IMR-90 (cell line): Measurements from ENCODE around the gene FTCDNL1. TPM values are rescaled to one million over a fixed set of nuclear protein-coding genes. Genes with fewer than 3 reads are reported as not detected.

Experiments
- ATAC-seq: fragments of 200-7000 bp; cut with Tn5 transposase; 2 replicates; pipeline ENCODE4 v1.9.1; 2020; ENCODE audit warnings: low read depth, mild to moderate bottlenecking, moderate library complexity
- BruUV-seq: library from RNA; stranded (reverse); fragments of 400-500 nt; replicated peaks from 2 replicates; lab custom pipeline; 2021; lab: Mats Ljungman, UMichigan
- CTCF ChIA-PET: fragments of 300-600 bp; formaldehyde crosslinking; extraction: SDS; loops from one replicate; lab custom pipeline; 2021; ENCODE audit warnings: antibody characterized with exemption; lab: Yijun Ruan, JAX
- POLR2A ChIA-PET: fragments of 300-600 bp; sonication (Branson Sonifier 250); formaldehyde crosslinking; loops from one replicate; lab custom pipeline; 2022; ENCODE audit warnings: antibody characterized with exemption; ENCODE audit not compliant: unreplicated experiment; lab: Charles Lee
- DNase-seq: peaks from one replicate; pipeline ENCODE4 v3.0.0; 2013
- H2AFZ ChIP-seq: replicated peaks from 2 replicates; pipeline ENCODE3; 2013; ENCODE audit warnings: low read length, mild to moderate bottlenecking; ENCODE audit not compliant: poor library complexity
- H2AK5ac ChIP-seq: 2 replicates; pipeline ENCODE4 v1.6.1; 2013; ENCODE audit warnings: low read depth, low read length, inconsistent platforms
- H2AK9ac ChIP-seq: replicated peaks from 2 replicates; pipeline ENCODE3; 2013; ENCODE audit warnings: mild to moderate bottlenecking, low read depth, low read length, moderate library complexity; ENCODE audit not compliant: poor library complexity
- H2BK120ac ChIP-seq: 2 replicates; pipeline ENCODE4 v1.6.1; 2013; ENCODE audit warnings: low read depth, low read length, inconsistent platforms
- H2BK15ac ChIP-seq: 3 replicates; pipeline ENCODE4 v1.6.1; 2013; ENCODE audit warnings: low read depth, low read length, inconsistent platforms
- H2BK20ac ChIP-seq: 2 replicates; pipeline ENCODE4 v1.6.1; 2013; ENCODE audit warnings: low read depth, mild to moderate bottlenecking, inconsistent platforms, low read length, moderate library complexity
- H2BK5ac ChIP-seq: 2 replicates; pipeline ENCODE4 v1.6.1; 2013; ENCODE audit warnings: mild to moderate bottlenecking, low read depth, low read length, inconsistent platforms; ENCODE audit not compliant: poor library complexity, severe bottlenecking
- H3K14ac ChIP-seq: replicated peaks from 2 replicates; pipeline ENCODE4 v1.6.1; 2013; ENCODE audit warnings: low read depth, low read length, inconsistent platforms
- H3K18ac ChIP-seq: 2 replicates; pipeline ENCODE4 v1.6.1; 2013; ENCODE audit warnings: low read depth, low read length, control low read depth
- H3K23ac ChIP-seq: 2 replicates; pipeline ENCODE4 v1.6.1; 2013; ENCODE audit warnings: low read depth, low read length, inconsistent platforms
- H3K27ac ChIP-seq: 2 replicates; pipeline ENCODE4 v1.5.1; 2013; ENCODE audit warnings: mild to moderate bottlenecking, control low read depth, low read length; ENCODE audit not compliant: insufficient read depth
- H3K27me3 ChIP-seq: 2 replicates; pipeline ENCODE4 v1.6.1; 2013; ENCODE audit warnings: low read length; ENCODE audit not compliant: control insufficient read depth, insufficient read depth
- H3K36me3 ChIP-seq: 2 replicates; pipeline ENCODE4 v1.6.1; 2013; ENCODE audit warnings: low read length, mixed read lengths; ENCODE audit not compliant: control insufficient read depth, insufficient read depth
- H3K4ac ChIP-seq: 2 replicates; pipeline ENCODE4 v1.6.1; 2013; ENCODE audit warnings: low read depth, low read length, inconsistent platforms
- H3K4me1 ChIP-seq: 2 replicates; pipeline ENCODE4 v1.6.1; 2013; ENCODE audit warnings: low read length, mixed read lengths; ENCODE audit not compliant: control insufficient read depth, insufficient read depth
- H3K4me2 ChIP-seq: 2 replicates; pipeline ENCODE4 v1.6.1; 2013; ENCODE audit warnings: low read depth, mild to moderate bottlenecking, control low read depth, low read length, moderate library complexity
- H3K4me3 ChIP-seq: 2 replicates; pipeline ENCODE4 v1.5.1; 2013; ENCODE audit warnings: low read depth, mild to moderate bottlenecking, control low read depth, low read length, moderate library complexity; ENCODE audit not compliant: insufficient read depth
- H3K56ac ChIP-seq: 2 replicates; pipeline ENCODE4 v1.6.1; 2013; ENCODE audit warnings: low read length, inconsistent platforms; ENCODE audit not compliant: insufficient read depth; ENCODE audit errors: extremely low read depth
- H3K79me1 ChIP-seq, 2 experiments: 2 replicates each; pipeline ENCODE4 v1.6.1; 2013; ENCODE audit warnings: low read length in 2 of 2, inconsistent platforms in 1 of 2, low read depth in 1 of 2
- H3K9ac ChIP-seq: 2 replicates; pipeline ENCODE4 v1.6.1; 2013; ENCODE audit warnings: low read depth, low read length, control low read depth
- H3K9me1 ChIP-seq: 2 replicates; pipeline ENCODE4 v1.6.1; 2013; ENCODE audit warnings: low read length, inconsistent platforms; ENCODE audit not compliant: insufficient read depth
- H3K9me3 ChIP-seq: 2 replicates; pipeline ENCODE4 v1.6.1; 2013; ENCODE audit warnings: low read length; ENCODE audit not compliant: control insufficient read depth, insufficient read depth
- H4K20me1 ChIP-seq: 2 replicates; pipeline ENCODE4 v1.6.1; 2013; ENCODE audit warnings: low read length, inconsistent platforms; ENCODE audit not compliant: insufficient read depth
- H4K5ac ChIP-seq: 2 replicates; pipeline ENCODE4 v1.6.1; 2013; ENCODE audit warnings: mild to moderate bottlenecking, low read depth, low read length, control low read depth
- H4K8ac ChIP-seq, 2 experiments: 2 replicates each; pipeline ENCODE4 v1.6.1; 2013; ENCODE audit warnings: low read depth in 2 of 2, low read length in 2 of 2, control low read depth in 1 of 2, inconsistent platforms in 1 of 2
- H4K91ac ChIP-seq: 2 replicates; pipeline ENCODE4 v1.6.1; 2013; ENCODE audit warnings: low read depth, low read length, inconsistent platforms; ENCODE audit not compliant: insufficient read depth
- BHLHE40 ChIP-seq: fragments of 150-350 bp; IDR thresholded peaks from 2 replicates; pipeline ENCODE4 v1.6.1; 2016; ENCODE audit warnings: mild to moderate bottlenecking, low read depth, low read length
- CEBPB ChIP-seq: IDR thresholded peaks from 2 replicates; pipeline ENCODE4 v1.6.1; 2012; ENCODE audit warnings: low read depth, low read length, improper control_type of control experiment
- ELK1 ChIP-seq: fragments of 150-350 bp; IDR thresholded peaks from 2 replicates; pipeline ENCODE4 v1.6.1; 2016; ENCODE audit warnings: low read depth, mild to moderate bottlenecking, low read length, moderate library complexity, borderline replicate concordance
- FOS ChIP-seq: fragments of 150-350 bp; IDR thresholded peaks from 2 replicates; pipeline ENCODE4 v1.6.1; 2016; ENCODE audit warnings: low read depth, low read length
- MXI1 ChIP-seq: IDR thresholded peaks from 2 replicates; pipeline ENCODE4 v1.6.1; 2012; ENCODE audit warnings: low read depth, mild to moderate bottlenecking, low read length, moderate library complexity, borderline replicate concordance
- NFE2L2 ChIP-seq: fragments of 150-350 bp; IDR thresholded peaks from 2 replicates; pipeline ENCODE4 v1.6.1; 2016; ENCODE audit warnings: low read depth, mild to moderate bottlenecking, low read length
- POLR2A ChIP-seq: IDR thresholded peaks from 2 replicates; pipeline ENCODE4 v1.6.1; 2012; ENCODE audit warnings: mild to moderate bottlenecking, low read depth, low read length
- RCOR1 ChIP-seq: IDR thresholded peaks from 2 replicates; pipeline ENCODE4 v1.6.1; 2012; ENCODE audit warnings: mild to moderate bottlenecking, low read length, improper control_type of control experiment; ENCODE audit not compliant: insufficient replicate concordance
- WGBS, 2 experiments: methylation state at CpG; one replicate each; pipeline versions ENCODE4 v1.1.5 to v1.1.7; 2013; ENCODE audit warnings: missing lambda C conversion rate in 2 of 2; ENCODE audit not compliant: insufficient read length in 1 of 2; ENCODE audit errors: extremely low coverage in 2 of 2; 5-methylcytosine and 5-hydroxymethylcytosine counted together
- dilution Hi-C: fragments of 300-500 bp; cut with HindIII; formaldehyde crosslinking; loops from one replicate; pipeline ENCODE4 v1.14.3; 2018; ENCODE audit warnings: low sequenced_read_pairs; ENCODE audit not compliant: unreplicated experiment
- in situ Hi-C: fragments of 300-500 bp; cut with MboI; formaldehyde crosslinking; loops from 3 replicates; pipeline ENCODE4 v1.14.3; 2019; ENCODE audit warnings: low sequenced_read_pairs, inconsistent platforms, mixed read lengths
- intact Hi-C: fragments of 100-400 bp; cut with micrococcal nuclease; formaldehyde crosslinking; loops from 2 replicates; pipeline ENCODE4 v1.10.0; 2022
- polyA plus RNA-seq, 3 experiments: library from polyadenylated mRNA; depleted of rRNA; stranded (reverse); fragments of >200 nt; gene quantifications; 2 replicates each; pipeline ENCODE4 v1.2.3, GENCODE V29; 2012; ENCODE audit warnings: low replicate concordance in 1 of 3
- total RNA-seq: library from RNA; depleted of rRNA; stranded (reverse); fragments of >200 nt; gene quantifications from 2 replicates; pipeline ENCODE4 v1.2.3, GENCODE V29; 2012

The FTCDNL1 gene
- total and polyA plus RNA-seq, 2 of the 4 experiments (the other 2 are of a cell fraction), result 0.18 to 0.21 TPM

- H3K4ac ChIP-seq, result no peak overlapping the region
Measured at GRCh38 chr2:199833525-199833924, 17.5 kb downstream of the FTCDNL1 start.

More at GRCh38 chr2:199833525-199833924, 17.5 kb downstream of the FTCDNL1 start:
- ChIA-PET CTCF (interaction anchor here (0.6 kb wide), 1 partner anchor 24 kb away, joined by 7 read pairs; no protein-coding TSS in a partner anchor), POLR2A (interaction anchor here (0.6 kb wide), 1 partner anchor 762 kb away, joined by 4 read pairs; no protein-coding TSS in a partner anchor)
- no TSS peak for BruUV-seq
- Histone ChIP-seq H2BK5ac (no peak overlapping the region), H3K9me1 (0 out of 2 replicates have a peak, but pooled peaks cover 3% of the 10 kb centered on the region), H3K36me3 (no peaks in the 10 kb centered on the region), H3K18ac (no peak overlapping the region), H2AK5ac (no peak overlapping the region), H3K79me1 (no peaks in the 10 kb centered on the region), H2BK15ac (no peak overlapping the region), H2AK9ac (no peak overlapping the region), H3K27me3 (peaks cover 9% of the 10 kb centered on the region), H3K9me3 (no peaks in the 10 kb centered on the region), H4K5ac (no peak overlapping the region), H2BK120ac (no peak overlapping the region), H4K8ac (no peak overlapping the region), H2BK20ac (no peak overlapping the region), H2AFZ (no peak overlapping the region), H3K4me3 (no peak overlapping the region), H3K14ac (no peak overlapping the region), H3K23ac (no peak overlapping the region), H4K91ac (no peak overlapping the region), H4K20me1 (no peaks in the 10 kb centered on the region), H3K56ac (no peak overlapping the region), H3K27ac (no peak overlapping the region), H3K9ac (no peak overlapping the region), H3K4me2 (no peak overlapping the region), H3K4me1 (no peaks in the 10 kb centered on the region)
- intact Hi-C loops (no loop called here), in situ Hi-C loops (no loop called here), dilution Hi-C loops (no loop called here)
- ATAC-seq (no peak), DNase-seq (no peak)
- 0% methylated on average over 1 of the region's 1 CpG; no CpG with 5 or more reads in 1 of the 2 experiments for WGBS, 2 experiments
- TF ChIP-seq POLR2A, result no peak
- no peak for TF ChIP-seq FOS
- TF ChIP-seq MXI1, result no peak
- no peak for TF ChIP-seq ELK1
- no peak for TF ChIP-seq BHLHE40
- no peak for TF ChIP-seq CEBPB
- TF ChIP-seq RCOR1, result no peak
- TF ChIP-seq NFE2L2, result no peak
